ENCODE data around the gene NCOA7.
A peak's percentile ranks its signal among the peaks of the same experiment; 100 is the strongest.

DNA sequence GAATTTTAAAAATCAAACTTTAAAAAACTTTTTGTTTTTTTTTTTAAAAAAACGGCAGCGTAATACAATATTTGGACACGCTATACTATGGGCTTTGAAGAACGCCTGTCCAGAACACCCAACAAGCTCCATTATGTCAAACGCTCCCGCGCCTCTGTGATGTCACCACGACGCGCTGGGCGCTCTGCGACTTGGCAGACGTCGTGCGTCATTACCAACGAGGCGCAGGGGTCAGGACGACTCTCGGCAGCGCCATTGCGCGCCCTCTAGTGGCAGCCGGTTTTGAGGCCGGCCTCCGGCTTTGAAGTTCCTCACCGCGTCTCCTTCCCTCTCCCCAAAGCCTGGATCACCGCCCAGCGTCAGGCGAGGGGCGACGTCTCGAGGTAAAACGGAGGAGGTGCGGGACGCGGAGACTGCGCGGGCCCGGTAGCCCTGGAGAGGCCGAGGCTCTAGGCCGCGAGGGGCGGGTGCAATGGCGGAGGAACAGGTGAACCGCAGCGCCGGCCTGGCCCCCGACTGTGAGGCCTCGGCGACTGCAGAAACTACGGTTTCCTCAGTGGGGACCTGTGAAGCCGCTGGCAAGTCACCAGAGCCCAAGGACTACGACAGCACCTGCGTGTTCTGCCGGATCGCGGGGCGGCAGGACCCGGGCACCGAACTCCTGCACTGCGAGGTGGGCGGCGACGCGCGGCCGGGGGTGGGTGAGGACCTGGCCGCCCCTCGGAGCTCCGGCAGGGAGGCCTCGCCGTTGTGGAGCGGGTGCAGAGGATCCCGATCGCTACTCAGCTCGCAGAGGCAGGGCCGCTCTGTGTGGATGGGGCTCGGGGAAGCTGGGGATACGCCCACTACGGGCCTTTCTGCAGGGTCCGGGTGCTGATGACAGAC, 166.0 kb downstream of the NCOA7 start, which contains the start of gene HINT3:
- TF ChIP-seq EZH2 (IDR thresholded peaks at IDR 0.05) (no peak), POLR2AphosphoS5 (IDR thresholded peaks at IDR 0.05; ENCODE audit: borderline replicate concordance, low read depth, low read length) (peak; percentile 88), FOXP2 (optimal IDR thresholded peaks at IDR 0.05; ENCODE audit: control extremely low read depth, extremely low read length, insufficient read depth) (peak; percentile 59)

All from SK-N-MC (cell line).